Choroid plexus epithelial cell (primary cell): ENCODE measurements around the gene CPZ.

ENCODE experiments used
- DNase-seq: peaks from one replicate; pipeline ENCODE4 v3.0.0-alpha.2; 2010; ENCODE audit warnings: low read depth
- H3K4me3 ChIP-seq: 2 replicates; pipeline ENCODE4 v1.5.1; 2011; ENCODE audit warnings: low read depth, mild to moderate bottlenecking, control low read depth, low read length, moderate library complexity
- CTCF ChIP-seq: conservative IDR thresholded peaks from 2 replicates; pipeline ENCODE4 v1.5.1; 2011; ENCODE audit warnings: low read depth, mild to moderate bottlenecking, control low read depth, inconsistent platforms, low read length, moderate library complexity

CPZ gene

GRCh38 chr4:8613421-8614364 is 21.1 kb downstream of the CPZ start:
- DNase-seq = no peak
- TF ChIP-seq CTCF = no peak
- no peak overlapping the region for H3K4me3 ChIP-seq

GRCh38 chr4:8614365-8615193 is 22.0 kb downstream of the CPZ start:
- DNase-seq = no peak

GRCh38 chr4:8615366-8615765 is 22.8 kb downstream of the CPZ start:
- no peak for DNase-seq
- no peak for TF ChIP-seq CTCF
- H3K4me3 ChIP-seq = no peak overlapping the region

More at GRCh38 chr4:8614365-8615193, 22.0 kb downstream of the CPZ start:
- H3K4me3 ChIP-seq = no peak overlapping the region
- no peak for TF ChIP-seq CTCF

GRCh38 chr4:8615921-8616787 is 23.6 kb downstream of the CPZ start:
- DNase-seq = no peak
- TF ChIP-seq CTCF = no peak

GRCh38 chr4:8616831-8617230 is 24.3 kb downstream of the CPZ start:
- no peak for DNase-seq
- no peak for TF ChIP-seq CTCF
- no peak overlapping the region for H3K4me3 ChIP-seq

More at GRCh38 chr4:8615921-8616787, 23.6 kb downstream of the CPZ start:
- H3K4me3 ChIP-seq = no peak overlapping the region

- DNase-seq = peak; percentile 40
- TF ChIP-seq CTCF = no peak
- H3K4me3 ChIP-seq = no peak overlapping the region
These were observed 25.0 kb downstream of the CPZ start for GRCh38 chr4:8617486-8618040.
